Transverse colon (tissue), 4 donors: ENCODE results near the gene SPATA16. TPM values are rescaled to one million over a fixed set of nuclear protein-coding genes. Genes with fewer than 3 reads are reported as not detected.
"Not testable (repeated sequence)": the region's sequence is repeated elsewhere in the genome, so short reads cannot be mapped to it uniquely, and the experiment has no call there.

Experiments
- DNase-seq: peaks from one replicate; pipeline ENCODE4 v3.0.0-alpha.2; 2019
- H3K27ac ChIP-seq, 4 donors: fragments of 200-600 bp; sonication (generic); 2 replicates each; pipeline ENCODE4 v1.5.1; 2016 to 2018; ENCODE audit warnings: inconsistent platforms in 4 of 4
- H3K27me3 ChIP-seq: fragments of 200-600 bp; sonication (generic); 2 replicates; pipeline ENCODE4 v1.5.1; 2017; ENCODE audit warnings: inconsistent platforms
- H3K36me3 ChIP-seq, 4 donors: fragments of 200-600 bp; sonication (generic); 2 replicates each; pipeline ENCODE4 v1.5.1; 2017 to 2019; ENCODE audit warnings: inconsistent platforms in 4 of 4
- H3K4me1 ChIP-seq, 4 donors: fragments of 200-600 bp; sonication (generic); 2 replicates each; pipeline ENCODE4 v1.5.1; 2017 to 2020; ENCODE audit warnings: inconsistent platforms in 4 of 4
- H3K4me3 ChIP-seq, 4 donors: fragments of 200-600 bp; sonication (generic); 1 replicate in 1 of 4; 2 replicates in 3 of 4; pipeline versions ENCODE4 v1.5.1 to v1.6.1; 2017 to 2019; ENCODE audit warnings: inconsistent platforms in 4 of 4
- H3K9me3 ChIP-seq, 2 donors: fragments of 200-600 bp; sonication (generic); 2 replicates each; pipeline ENCODE4 v1.5.1; 2017 to 2019; ENCODE audit warnings: inconsistent platforms in 2 of 2
- EP300 ChIP-seq: sonication (generic); formaldehyde crosslinking; IDR thresholded peaks from one replicate; pipeline ENCODE4 v1.6.1; 2017; ENCODE audit warnings: antibody characterized with exemption, low read depth
- POLR2A ChIP-seq: fragments of 450-650 bp; IDR thresholded peaks from one replicate; pipeline ENCODE4 v1.6.1; 2016; ENCODE audit warnings: antibody characterized with exemption, mild to moderate bottlenecking, moderate library complexity
- POLR2AphosphoS5 ChIP-seq, 3 donors: sonication (generic); formaldehyde crosslinking; IDR thresholded peaks; one replicate each; pipeline ENCODE4 v1.6.1; 2016; ENCODE audit warnings: antibody characterized with exemption in 3 of 3
- WGBS, 2 donors: methylation state at CpG; one replicate each; pipeline ENCODE4 v1.1.5; 2018; ENCODE audit warnings: low coverage in 1 of 2; 5-methylcytosine and 5-hydroxymethylcytosine counted together
- in situ Hi-C, 4 donors: fragments of 200-750 bp; cut with MboI; loops; one replicate each; pipeline versions ENCODE4 v1.15.0 to v1.15.1; 2017; ENCODE audit warnings: low sequenced_read_pairs in 3 of 4, low pct_ligation_motif_present in 1 of 4, low pct_unique_long_range_greater_than_20kb in 1 of 4
- intact Hi-C: fragments of 100-400 bp; cut with DNase I; formaldehyde crosslinking; loops from one replicate; pipeline ENCODE4 v1.15.1; 2023; ENCODE audit warnings: low total_unique reads
- total RNA-seq, 4 donors: library from RNA; depleted of rRNA; stranded (reverse); fragments of >200 nt; gene quantifications; one replicate each; pipeline ENCODE4 v1.1.0, GENCODE V29; 2016
- TF ChIP-seq, protein P1 (sequence below), 5 experiments: fragments of 200-600 bp in 3 of 5; fragments of 450-650 bp in 2 of 5; sonication (generic) in 3 of 5; IDR thresholded peaks; 1 replicate in 2 of 5; 2 replicates in 3 of 5; pipeline ENCODE4 v1.5.1; 2016 to 2017; ENCODE audit warnings: antibody characterized with exemption in 5 of 5, inconsistent platforms in 3 of 5, mild to moderate bottlenecking in 2 of 5, moderate library complexity in 1 of 5

SPATA16 gene, protein sequence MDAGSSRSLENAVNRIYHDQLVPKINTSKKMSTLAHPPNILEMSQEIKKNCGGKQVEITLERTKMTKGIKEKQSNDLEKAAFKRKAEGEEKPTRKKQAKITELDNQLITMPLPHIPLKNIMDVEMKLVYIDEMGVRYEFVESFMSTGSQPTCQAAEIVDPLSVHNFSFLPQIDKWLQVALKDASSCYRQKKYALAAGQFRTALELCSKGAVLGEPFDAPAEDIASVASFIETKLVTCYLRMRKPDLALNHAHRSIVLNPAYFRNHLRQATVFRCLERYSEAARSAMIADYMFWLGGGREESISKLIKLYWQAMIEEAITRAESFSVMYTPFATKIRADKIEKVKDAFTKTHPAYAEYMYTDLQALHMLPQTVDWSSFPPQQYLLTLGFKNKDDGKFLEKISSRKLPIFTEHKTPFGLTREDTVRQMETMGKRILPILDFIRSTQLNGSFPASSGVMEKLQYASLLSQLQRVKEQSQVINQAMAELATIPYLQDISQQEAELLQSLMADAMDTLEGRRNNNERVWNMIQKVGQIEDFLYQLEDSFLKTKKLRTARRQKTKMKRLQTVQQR
- total RNA-seq, result not detected

DNA sequence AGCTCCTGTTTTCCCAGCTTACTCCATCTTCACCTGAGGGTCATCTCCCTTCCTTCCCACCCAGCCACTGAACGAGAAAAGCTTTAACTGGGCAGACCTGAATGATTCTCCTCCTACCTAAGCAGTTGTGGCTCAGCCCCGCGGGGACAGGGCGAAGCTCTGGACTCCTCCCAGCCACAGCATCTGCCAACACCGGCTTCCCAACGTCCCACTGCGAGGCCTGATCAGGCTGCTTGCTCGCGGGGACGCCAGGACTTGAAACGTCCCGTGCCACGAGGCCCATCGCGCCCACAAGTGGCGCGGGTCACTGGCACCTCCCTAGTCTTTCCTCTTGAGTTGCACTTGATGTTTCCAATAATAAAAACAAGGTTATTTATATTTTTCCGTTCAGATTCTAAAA lies at the start of gene SPATA16:
Gene SPATA16 (minus strand): TSS at position 250 of the 400 bp plus-strand sequence. CDS start 23,504 bp downstream, outside the sequence.
- H3K36me3 ChIP-seq, result no peaks in the 10 kb centered on the region
- 86 to 90% methylated on average over 8 to 18 of the region's 18 CpGs for WGBS, 2 donors
- no peaks in the 10 kb centered on the region for H3K9me3 ChIP-seq
- TF ChIP-seq, protein P1, sequence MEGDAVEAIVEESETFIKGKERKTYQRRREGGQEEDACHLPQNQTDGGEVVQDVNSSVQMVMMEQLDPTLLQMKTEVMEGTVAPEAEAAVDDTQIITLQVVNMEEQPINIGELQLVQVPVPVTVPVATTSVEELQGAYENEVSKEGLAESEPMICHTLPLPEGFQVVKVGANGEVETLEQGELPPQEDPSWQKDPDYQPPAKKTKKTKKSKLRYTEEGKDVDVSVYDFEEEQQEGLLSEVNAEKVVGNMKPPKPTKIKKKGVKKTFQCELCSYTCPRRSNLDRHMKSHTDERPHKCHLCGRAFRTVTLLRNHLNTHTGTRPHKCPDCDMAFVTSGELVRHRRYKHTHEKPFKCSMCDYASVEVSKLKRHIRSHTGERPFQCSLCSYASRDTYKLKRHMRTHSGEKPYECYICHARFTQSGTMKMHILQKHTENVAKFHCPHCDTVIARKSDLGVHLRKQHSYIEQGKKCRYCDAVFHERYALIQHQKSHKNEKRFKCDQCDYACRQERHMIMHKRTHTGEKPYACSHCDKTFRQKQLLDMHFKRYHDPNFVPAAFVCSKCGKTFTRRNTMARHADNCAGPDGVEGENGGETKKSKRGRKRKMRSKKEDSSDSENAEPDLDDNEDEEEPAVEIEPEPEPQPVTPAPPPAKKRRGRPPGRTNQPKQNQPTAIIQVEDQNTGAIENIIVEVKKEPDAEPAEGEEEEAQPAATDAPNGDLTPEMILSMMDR (IDR thresholded peaks at IDR 0.05), result no peak
- TF ChIP-seq POLR2A, result no peak
- no peak for TF ChIP-seq EP300
- TF ChIP-seq POLR2AphosphoS5 (IDR thresholded peaks at IDR 0.05), result no peak
- H3K27me3 ChIP-seq, result no peaks in the 10 kb centered on the region
- no peak for DNase-seq
- no peaks in the 10 kb centered on the region for H3K4me1 ChIP-seq
- in situ Hi-C loops (no loop called here), intact Hi-C loops (no loop called here)
- no peak within 1 kb of the TSS for H3K4me3 ChIP-seq
- no peak within 1 kb of the TSS for H3K27ac ChIP-seq

DNA sequence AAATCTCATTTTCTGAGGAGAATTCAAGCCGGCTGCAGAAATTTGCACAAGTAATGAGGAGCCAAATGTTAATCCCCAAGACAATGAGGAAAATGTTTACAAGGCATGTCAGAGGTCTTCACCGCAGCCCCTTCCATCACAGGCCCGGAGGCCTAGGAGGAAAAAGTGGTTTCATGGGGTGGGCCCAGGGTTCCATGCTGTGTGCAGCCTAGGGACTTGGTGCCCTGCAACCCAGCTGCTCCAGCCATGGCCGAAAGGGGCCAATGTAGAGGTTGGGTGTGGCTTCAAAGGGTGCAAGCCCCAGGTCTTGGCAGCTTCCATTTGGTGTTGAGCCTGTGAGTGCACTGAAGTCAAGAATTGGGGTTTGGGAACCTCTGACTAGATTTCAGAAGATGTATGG lies 42.0 kb upstream of the SPATA16 start:
- WGBS, 2 donors, result 81 to 85% methylated on average over 3 to 4 of the region's 4 CpGs
- H3K27me3 ChIP-seq, result not testable (repeated sequence)

DNA sequence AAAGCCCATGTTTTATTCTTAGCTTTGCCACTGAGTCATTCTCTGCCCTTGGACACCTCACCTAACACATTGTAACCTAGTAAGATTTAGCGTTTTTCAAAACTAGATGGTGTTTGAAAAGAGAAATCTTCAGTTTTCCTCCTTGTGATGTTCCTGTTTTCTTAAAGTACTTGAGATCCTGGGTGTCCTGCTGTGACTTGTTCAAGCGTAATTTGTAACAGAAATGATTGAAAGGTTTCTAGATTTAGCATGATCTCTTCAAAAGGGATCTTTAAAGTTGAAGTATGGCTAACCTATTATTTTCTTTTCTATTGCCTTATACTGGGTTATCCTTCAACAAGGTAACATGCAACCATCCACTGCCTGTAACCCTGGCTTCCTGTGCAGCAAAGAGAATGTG lies 32.6 kb upstream of the SPATA16 start:
- 47 to 50% methylated on average over 2 of the region's 2 CpGs for WGBS, 2 donors
- Histone ChIP-seq H3K36me3 (no peaks in the 10 kb centered on the region), H3K27ac (no peak overlapping the region), H3K9me3 (no peaks in the 10 kb centered on the region), H3K27me3 (no peaks in the 10 kb centered on the region), H3K4me1 (no peaks in the 10 kb centered on the region), H3K4me3 (no peak overlapping the region)
- no peak for TF ChIP-seq POLR2A
- in situ Hi-C loops, result no loop called here
- intact Hi-C loops, result loop anchor here (5.0 kb wide), 1 partner anchor 1601 kb away; no protein-coding TSS in a partner anchor
- no peak for DNase-seq

More for the DNA sequence above, 42.0 kb upstream of the SPATA16 start:
- H3K4me1 ChIP-seq, H3K4me3 ChIP-seq, H3K27ac ChIP-seq, H3K9me3 ChIP-seq, DNase-seq, intact Hi-C loops, in situ Hi-C loops, H3K36me3 ChIP-seq: not testable (repeated sequence)

DNA sequence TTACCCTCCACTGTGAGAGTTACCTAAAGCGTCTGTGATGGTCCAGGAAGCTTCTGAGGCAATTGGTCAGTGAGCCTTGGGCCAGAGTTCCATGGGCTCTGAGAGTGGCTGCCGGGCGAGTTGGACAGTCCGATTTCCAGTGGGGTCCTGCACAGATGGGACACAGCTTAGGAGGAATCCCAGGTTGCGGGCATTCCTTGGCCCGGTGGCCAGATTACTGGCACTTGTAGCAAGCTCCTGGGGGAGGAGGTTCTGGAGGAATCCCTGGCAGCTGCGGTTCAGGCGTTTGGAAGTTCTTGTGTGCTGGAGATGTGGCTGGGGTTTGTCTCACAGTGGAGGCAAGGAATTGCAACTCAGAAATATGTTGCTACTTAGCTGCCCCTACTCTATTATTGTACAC lies 18.1 kb upstream of the SPATA16 start:
- H3K4me3 ChIP-seq, H3K4me1 ChIP-seq, in situ Hi-C loops, H3K9me3 ChIP-seq, H3K27me3 ChIP-seq, H3K36me3 ChIP-seq, intact Hi-C loops, DNase-seq, H3K27ac ChIP-seq: not testable (repeated sequence)
- WGBS, 2 donors, result 80 to 87% methylated on average over 1 to 8 of the region's 8 CpGs

DNA sequence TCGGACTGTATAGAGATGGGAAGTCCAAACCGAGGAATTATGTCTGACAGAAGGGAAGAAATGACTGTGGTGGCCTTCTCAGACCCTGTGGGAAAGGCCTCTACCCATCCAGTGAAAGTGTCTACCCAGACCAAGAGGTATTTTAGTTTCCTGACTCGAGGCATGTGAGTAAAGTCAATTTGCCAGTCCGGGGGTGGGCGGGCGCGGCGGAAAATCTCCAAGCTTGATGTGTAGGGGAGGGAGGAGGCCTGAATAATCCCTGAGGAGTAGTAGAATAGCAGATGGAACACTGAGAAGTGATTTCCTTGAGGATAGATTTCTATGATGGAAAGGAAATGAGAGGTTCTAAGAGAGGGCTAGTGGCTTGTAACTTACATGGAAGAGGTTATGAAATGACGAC lies 15.5 kb upstream of the SPATA16 start:
- intact Hi-C loops, H3K4me3 ChIP-seq, H3K27ac ChIP-seq, H3K36me3 ChIP-seq, in situ Hi-C loops, H3K27me3 ChIP-seq, DNase-seq, H3K9me3 ChIP-seq, H3K4me1 ChIP-seq: not testable (repeated sequence)
- 83% methylated on average over 1 to 9 of the region's 9 CpGs for WGBS, 2 donors

DNA sequence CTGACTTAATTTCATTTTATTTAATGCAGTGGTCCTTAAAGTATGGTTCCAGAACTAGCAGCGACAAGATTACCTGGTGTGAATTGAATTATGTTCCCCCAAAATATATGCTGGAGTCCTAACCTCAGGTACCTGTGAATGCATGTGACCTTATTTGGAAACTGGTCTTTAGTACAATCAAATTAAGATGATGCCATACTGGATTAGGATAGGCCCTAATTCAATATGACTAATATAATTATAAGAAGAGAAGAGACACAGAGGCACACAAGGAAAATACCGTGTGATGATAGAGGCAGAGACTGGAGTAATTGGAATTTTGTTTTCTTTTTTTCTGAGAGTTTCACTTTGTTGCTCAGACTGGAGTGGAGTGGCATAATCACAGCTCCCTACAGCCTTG lies 12.6 kb upstream of the SPATA16 start:
- no peak for DNase-seq
- Histone ChIP-seq H3K4me3 (no peak overlapping the region), H3K27ac (no peak overlapping the region), H3K27me3 (no peaks in the 10 kb centered on the region), H3K9me3 (no peaks in the 10 kb centered on the region), H3K36me3 (no peaks in the 10 kb centered on the region), H3K4me1 (no peaks in the 10 kb centered on the region)
- intact Hi-C loops (no loop called here), in situ Hi-C loops (no loop called here)
- 78 to 85% methylated on average over 2 of the region's 2 CpGs for WGBS, 2 donors
- TF ChIP-seq, protein P1 (IDR thresholded peaks at IDR 0.05), result no peak
- TF ChIP-seq EP300 (no peak), POLR2AphosphoS5 (IDR thresholded peaks at IDR 0.05) (no peak), POLR2A (no peak)
